Activated T-cell treated with anti-CD3 and anti-CD28 coated beads for 4 hours (primary cell): ENCODE measurements around the gene KPNA3.

Source experiments
- DNase-seq: peaks from one replicate; pipeline ENCODE4 v3.0.0-alpha.2; 2020

The KPNA3 gene

DNA sequence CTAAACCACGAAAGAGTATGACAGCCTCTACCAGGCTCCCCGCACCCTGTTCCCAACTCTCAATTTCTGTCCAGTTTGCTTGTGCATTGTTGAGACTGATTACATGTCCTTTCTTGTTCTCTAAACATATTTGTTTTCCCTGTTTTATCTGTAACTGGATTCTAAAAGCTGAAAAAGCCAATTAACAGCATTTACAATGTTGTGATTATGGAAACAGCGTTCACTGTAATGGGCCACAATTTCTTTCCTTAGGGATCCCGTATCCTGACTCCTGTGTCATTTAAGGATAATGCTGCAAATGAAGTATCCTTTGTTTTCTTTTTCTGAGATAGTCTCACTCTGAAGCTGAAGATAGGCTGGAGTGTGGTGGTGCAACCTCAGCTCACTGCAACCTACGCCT lies 121.7 kb downstream of the KPNA3 start:
- DNase-seq = no peak

DNA sequence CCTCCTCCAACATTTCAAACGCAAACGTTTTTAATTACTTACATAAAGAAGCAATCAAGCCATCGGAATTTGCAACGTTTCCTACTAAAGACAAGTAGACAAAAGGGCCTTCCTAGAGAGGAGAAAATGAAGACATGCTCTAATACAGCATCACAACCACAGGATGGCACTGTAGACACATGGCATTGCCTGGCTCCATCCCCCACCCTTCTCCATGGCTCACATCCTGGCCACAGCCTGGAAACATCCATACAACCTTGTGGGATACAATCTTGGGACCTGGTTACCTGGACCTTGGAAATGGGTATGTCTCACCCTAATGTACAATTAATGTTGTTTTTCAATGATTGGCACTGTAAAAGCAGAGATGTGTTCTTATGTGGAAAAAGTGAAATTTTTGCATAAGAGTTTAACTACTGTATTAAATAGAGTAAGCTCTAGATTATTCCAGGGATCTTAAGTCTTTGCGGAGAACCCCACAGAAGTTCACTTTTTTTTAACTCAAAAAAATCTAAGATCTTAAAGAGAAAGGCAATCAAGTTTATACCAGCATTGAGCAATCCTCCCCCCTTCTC lies 122.7 kb downstream of the KPNA3 start:
- DNase-seq = no peak

DNA sequence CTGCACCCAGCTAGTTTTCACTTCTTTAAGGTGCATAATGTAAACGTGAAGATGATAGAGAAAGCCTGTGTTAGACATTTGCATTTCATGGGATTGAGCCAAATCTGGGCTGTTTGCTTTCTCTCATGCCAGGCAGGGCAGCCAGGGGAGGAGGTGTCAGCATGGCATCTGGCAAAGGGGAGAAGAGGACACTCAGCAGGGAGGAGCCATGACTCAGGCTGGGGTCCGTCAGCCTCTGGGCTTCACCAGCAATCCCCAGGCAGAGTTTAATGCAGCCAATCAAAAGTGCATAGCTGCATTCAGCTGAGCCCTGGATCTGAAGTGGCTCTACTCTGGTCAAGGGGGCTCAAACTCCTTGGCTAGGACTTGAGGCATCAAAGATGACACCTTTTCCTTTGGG lies 124.7 kb downstream of the KPNA3 start:
- DNase-seq = no peak

DNA sequence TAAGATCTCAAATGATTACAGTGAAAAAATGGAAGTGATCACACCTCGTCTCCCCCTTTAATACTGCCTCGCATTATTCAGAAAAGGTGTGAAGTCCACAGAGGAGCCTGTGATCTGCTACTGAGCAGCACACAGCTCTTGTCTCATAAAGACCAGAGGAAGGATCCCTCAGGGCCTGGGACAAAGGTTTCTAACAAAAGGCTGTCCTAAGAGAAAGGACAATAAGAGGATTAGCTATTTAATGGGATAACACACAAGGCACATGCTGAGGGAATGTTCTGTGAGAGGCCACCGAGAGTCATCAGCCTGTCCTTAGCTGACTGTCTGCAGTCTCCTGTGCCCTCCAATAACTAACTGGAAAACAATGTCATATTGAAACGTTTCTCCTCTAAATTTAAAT lies 127.9 kb downstream of the KPNA3 start:
- no peak for DNase-seq

DNA sequence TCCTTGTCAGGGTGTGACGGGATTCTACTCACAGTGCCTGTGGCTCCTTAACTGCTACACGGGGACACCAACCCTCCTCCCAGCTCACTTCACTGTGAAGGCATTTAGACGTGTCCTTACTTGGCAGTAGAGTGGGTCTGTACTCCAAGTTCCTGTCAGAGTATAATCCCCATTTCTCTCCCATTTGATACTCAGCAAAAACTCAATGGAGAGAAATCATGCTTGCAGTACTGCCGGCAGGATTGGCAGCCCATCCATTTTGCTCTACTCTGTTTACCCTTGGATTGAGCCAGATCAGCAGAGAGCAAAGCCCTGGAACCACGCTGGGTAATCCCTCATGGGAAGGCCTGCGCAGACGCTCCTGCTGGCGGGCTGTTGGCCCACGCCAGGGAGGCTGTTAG lies 135.2 kb downstream of the KPNA3 start:
- no peak for DNase-seq

DNA sequence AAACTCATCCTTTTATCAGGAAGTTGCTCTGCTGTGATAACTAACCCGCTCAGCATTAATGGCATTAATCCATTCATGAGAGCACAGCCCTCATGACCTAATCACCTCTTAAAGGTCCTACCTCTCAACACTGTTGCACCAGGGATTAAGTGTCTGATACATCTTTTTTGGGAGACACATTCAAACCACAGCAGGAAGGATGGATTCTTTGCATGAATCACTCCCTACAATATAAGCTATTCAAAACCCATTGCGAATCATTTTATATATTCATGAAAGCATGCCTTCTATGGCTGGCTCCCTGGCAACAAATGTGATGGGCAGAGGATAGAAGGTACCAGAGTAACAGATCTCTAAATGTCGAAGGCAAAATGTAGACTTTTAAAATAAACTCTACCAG lies 136.6 kb downstream of the KPNA3 start:
- no peak for DNase-seq

DNA sequence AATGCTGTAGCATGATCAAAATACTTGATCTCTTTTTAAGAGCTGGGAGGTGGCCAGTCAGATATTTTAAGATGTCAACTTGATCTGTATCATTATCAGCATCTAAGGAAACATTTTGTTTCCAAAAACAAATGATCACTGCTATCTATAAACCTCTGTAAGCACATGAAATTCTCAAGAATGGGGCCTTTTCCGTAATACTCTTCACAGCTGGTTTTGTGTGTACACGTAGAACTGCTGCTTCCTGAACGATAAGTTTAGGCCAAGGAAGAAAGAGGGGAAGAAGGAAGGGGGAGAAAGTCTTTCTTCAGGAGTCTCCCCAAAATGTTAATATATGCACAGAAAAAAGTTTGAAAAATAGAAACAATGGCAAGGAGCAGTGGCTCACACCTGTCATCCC lies 138.5 kb downstream of the KPNA3 start:
- DNase-seq = no peak

DNA sequence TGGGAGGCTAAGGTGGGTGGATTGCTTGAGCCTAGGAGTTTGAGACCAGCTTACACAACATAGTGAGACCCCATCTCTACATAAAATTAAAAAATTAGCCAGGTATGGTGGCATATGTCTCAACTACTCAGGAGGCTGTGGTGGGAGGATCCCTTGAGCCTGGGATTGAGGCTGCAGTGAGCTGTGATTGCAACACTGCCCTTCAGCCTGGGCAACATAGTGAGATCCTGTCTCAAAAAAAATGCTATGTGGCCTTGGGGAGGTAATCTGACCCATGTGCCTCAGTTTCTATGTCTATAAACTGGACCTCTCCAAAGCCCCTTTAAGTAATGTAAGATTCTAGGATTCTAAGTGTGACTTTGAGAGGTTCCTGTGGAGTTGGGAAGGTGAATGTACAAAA lies 139.0 kb downstream of the KPNA3 start:
- DNase-seq = no peak

DNA sequence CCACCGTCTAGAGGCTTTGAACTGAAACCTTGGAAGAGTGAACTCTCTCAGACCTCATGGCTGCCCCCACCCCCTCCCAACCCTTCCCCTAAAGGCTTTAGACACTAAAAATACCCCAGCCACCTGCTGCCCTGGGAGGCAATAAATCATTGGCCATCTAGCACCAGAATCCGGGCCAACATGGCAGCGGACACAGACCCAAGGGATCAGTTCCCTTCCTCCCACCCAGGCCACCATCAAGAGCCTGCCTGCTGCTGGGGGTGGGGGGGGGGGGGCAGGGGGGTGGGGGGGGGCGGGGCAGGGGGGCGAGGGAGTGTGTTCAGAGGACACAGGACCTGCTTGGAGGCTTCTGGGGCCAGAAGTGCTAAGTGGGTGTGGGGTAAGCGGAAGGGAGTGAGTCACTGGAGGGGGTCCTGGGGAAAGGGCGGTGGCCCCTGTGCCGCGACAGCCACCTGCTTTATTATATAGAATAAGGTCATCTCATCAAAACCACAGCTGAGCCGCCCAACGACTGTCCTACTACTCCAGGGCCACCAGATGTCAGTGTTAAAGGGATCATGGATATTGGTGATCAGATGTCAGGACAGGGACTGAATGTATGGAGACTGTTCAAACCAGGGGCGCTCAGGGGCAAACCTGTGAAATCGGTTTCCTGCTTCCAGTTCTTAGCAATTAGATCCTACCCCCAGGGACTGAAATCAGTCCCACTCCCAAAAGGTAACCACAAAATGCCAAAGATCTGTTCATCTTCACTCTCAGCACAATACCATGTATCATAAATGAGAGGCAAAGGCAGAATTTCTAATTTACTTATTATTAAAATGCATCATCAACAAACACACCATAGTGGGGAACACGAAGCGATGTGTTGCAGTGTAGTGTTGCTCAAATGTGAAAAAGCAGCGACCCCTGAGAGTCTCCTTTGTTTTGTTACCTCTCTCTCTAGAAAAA lies 139.9 kb downstream of the KPNA3 start:
- DNase-seq = no peak

DNA sequence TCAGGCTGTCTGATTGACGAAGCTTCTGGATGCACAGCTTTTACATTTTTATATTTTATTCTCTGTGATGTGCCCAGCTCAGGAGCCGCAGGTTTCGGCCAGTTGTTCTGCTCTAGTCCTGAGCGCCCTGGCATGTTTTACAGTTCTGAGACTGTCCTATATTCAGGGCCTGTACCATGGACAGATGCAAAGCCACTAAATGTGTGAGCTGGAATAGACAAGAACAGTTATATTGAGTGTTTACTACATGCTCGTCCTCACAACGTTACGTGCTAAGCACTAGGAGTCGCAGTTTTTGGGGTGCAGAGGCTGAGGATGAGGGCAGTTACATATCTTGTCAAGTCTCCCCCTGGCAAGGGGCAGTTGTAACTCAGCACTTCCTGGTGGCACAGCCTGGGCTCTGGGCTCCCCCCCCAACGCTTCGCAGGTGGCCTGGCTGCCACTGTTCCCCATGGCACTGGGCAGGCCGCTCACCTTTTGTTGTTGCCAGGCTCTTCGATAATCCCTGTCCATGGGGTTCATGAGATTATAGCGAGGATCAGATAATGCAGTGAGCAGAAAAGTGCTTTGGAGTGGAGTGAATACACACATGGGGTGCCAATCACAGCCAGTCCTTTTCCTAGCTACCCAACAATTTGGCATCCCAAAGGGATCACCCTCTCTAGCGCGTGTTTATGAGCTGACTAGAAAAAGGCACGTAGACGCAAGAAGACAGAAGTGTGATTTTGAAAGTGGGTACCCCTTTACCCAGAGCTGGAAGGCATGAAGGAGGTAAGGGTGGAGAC lies 140.7 kb downstream of the KPNA3 start:
- no peak for DNase-seq

DNA sequence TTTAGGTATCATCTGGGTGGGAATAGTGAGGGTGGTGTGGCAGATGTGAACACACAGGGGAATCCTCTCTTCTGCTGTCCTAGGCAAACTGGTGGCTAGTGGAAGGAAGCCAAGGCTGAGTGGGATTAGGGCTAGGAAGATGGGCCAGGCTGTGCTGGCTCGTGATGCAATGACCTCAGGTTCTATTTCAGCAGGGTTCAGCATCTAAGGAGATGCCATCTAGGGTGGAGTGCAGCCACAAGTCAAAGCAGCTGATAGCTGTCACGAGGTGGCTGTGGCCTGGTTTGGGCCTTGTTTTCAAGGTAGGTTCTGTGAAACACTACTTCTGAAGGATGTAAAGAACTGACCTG lies 142.5 kb downstream of the KPNA3 start:
- no peak for DNase-seq
